ENCODE data around the gene CERK.

CERK gene

DNA sequence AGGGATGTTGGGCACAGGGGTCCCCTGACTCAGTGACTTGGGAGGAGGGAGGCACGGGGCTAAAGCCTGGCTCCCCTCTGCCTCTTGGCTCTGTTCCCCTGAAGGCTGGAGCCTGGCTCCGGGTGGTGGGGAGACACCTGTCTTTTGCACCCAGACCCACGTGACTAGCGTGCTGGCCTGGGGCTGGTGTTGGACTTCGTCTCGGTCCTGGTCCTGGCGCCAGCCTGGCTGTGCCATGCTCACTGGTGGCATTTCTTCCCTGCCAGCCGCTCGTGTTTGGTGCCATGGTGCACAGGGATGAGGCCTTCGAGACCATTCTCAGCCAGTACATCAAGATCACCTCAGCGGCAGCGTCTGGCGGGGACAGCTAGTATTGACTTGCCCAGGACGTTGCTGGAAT lies 61.2 kb downstream of the CERK start:
- DNase-seq = no peak

DNA sequence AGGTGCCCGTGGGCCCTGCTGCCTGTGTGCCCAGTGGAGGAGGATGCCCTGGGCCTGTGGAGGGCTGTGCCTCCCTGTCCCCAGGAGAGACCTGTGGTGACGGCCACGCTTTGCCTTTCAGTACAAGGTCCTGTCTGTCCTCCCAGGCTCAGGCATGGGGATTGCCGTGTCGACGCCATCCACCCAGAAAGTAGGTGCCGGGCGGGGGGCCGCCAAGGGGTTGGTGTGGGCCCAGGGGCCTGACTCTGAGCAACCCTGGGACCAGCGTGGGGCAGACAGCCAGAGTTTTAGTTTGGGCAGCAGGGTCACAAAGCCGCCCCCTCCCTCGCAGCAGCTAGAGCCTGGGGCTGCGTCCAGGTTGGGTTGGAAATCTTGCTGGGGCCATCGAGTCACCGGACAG lies 61.6 kb downstream of the CERK start:
- no peak for DNase-seq

DNA sequence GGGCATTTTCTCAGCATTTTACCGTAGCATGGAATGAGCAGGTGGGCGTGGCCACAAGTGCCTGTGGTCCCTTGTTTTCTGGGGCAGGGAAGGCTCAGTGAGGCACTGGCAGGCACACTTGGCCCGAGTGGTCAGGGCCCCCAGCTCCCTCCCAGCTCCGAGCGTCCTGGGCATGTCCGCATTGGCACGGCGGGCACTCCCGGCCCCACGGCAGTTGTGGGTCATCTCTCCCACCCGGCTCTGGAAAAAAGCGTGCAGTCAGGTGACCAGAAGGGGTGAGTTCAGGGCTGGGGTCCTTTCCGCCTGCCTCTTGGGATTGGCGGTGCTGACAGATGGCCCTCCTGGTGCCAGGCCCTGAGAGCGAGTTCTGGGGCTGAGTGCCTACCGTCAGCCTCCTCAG lies 62.1 kb downstream of the CERK start:
- no peak for DNase-seq

DNA sequence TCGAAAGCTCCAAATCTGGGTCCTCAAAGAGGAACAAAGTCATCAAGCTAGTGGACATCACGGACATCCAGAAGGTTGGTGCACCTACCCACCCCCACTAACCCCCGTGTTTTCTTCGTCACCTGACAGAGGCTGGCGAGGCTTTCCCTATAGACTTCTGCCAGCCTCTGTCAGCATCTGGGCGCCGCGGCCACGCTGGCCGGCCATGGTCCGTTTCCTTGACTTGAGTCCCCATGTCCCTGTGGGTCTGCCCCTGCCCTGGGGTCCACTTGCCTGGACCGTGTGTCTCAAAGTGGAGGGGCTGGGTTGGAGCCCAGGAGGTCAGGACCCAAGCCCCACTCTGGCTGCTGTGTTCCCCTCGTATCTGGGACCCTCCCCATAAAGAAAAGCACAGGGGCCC lies 62.6 kb downstream of the CERK start:
- no peak for DNase-seq

DNA sequence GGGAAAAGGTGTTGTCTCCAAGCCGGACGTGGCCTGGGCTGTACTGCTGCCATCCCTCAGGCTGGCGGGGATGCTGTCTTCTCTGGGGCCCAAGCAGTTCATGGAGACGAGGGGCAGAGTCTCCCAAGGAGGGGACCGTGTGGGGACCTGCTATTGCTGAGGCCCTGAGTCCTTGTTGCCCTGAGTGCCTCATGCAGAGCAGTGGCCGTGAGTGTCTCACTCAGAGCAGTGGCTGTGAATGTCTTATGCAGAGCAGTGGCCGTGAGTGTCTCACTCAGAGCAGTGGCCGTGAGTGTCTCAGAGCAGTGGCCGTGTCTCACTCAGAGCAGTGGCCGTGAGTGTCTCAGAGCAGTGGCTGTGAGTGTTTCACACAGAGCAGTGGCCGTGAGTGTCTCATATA lies 63.1 kb downstream of the CERK start:
- no peak for DNase-seq

DNA sequence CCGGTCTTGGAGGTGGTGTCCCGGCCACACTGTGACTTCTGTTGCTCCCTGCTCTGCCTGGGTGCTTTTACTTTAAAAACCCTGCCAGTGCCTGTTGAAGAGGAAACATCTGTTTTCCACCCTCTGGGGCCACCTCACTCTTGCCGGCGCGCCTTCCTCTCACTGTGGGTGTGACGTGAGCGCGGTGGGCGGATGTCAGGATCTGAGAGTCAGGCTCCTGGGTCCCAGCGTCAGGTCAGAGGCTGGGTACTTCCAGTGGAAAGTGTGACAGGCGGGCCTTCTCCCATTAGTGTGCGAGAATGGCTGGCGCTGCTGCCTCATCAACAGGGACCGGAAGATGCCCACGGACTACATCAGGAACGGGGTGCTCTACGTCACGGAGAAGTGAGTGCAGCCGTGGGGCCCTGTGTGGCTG lies 63.7 kb downstream of the CERK start:
- DNase-seq = peak; percentile 82

DNA sequence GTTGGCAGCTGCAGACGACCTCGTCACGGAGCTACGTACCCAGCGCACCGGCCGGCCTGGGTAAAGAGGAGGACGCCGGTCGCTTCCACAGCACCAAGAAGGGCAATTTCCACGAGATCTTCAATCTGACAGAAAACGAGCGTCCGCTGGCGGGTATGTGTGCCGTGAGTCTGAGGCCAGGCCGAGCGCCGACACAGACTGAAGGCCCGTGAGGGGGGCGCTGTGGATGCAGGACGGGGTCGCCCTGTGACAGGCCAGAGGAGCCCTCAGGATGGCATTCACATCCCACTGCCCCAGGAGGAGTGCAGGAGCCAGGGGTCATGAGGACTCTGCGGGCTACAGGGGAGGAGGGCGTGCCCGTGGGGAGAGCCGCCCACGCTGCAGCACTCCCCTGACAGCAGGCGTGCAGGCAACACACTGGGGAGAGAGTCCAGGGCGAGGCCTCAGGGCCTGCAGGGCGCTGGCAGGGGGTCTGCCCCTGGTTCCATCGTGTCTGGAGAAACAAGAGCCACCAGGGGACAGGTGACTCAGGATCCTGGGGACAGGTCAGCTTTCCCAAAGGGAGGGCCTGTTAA lies 64.3 kb downstream of the CERK start:
- no peak for DNase-seq

DNA sequence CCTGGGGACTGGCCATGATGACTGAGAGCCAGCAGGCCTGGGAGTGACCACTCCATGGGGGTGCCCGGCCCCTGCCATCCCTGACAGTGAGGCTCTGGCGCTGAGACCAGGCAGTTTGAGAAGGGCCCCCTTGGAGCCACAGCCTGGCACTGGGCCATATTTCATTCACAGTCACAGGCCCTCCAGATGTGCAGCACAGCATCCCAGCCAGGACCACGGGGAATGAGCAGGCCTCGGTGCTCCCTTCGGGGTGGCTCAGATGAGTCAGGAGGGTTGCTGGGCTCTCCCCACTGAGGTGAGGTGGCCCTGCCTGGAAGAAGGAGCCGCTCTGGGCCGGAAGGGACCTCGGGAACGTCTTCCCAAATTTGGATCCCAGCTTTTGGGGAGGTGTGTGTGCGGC lies 64.8 kb downstream of the CERK start:
- no peak for DNase-seq

DNA sequence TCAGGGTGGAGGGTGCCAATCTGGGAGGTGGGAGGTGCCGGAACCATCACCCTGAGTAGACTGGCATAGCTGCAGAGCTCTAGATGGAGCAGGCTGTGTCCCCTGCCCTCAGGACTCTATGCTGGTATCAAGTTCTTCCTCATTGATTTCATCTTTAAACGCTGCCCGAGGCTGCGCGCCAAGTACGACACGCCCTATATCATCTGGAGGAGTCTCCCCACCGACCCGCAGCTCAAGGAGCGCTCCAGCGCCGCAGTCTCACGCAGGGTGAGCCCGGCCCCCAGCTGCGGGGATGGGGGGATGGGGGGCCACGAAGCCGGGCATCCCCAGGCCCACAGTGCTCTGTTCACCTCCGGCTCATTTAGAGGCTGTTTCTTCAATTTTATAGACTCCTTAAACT lies 65.3 kb downstream of the CERK start:
- no peak for DNase-seq

DNA sequence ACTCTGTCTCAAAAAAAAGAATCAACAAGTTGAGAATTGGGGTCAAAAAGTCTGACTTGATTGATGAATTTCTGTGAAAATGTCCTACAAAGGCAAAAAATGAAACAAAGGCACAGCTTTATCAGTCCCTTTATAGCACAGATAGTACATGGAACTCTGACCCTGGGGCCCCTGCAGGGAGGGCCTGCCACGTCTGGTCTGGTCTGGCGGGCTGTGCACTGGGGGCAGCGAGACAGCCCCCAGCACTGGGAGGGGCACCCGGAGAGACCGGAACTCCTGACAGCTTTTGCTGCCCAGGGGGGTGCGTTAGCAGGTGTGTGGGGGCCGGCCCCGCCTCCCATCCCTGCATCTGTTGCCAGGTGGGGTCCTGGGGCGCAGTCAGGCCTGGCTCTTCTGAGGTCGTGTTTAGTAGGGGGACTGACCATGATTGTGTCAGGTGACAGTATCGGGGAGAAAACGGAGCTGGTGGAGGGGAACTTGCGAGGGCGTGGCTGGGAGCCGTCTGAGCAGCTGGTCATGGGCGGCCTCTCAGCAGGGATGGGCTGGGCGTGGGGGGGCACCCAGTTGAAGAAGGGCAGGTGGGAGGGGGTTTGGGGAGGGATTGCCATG lies 66.1 kb downstream of the CERK start:
- no peak for DNase-seq

DNA sequence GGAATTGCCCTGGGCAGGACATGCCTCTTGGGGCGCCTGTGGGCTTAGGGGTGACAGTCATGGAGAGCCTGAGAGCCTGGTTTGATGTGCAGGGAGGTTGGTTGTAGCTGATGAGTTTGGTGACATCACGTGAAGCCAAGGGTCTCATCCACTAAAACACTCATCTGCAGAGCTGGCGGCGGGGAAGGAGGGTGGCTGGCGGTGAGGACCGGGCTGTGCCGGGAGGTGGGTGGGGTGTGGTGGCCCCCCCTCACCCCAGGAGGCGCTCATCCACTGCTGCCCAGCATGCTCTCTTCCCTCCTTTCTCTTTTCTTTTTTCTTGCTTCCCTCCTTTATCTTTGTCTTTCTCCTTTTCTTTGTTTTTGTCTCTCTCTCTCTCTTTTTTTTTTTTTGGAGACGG lies 68.9 kb downstream of the CERK start:
- DNase-seq = no peak

DNA sequence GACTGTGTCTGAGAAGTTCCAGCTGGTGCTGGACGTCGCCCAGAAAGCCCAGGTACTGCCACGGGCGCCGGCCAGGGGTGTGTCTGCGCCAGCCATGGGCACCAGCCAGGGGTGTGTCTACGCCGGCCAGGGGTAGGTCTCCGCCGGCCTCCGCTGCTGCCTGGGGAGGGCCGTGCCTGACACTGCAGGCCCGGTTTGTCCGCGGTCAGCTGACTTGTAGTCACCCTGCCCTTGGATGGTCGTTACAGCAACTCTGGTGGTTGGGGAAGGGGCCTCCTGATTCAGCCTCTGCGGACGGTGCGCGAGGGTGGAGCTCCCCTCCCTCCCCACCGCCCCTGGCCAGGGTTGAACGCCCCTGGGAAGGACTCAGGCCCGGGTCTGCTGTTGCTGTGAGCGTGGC lies 69.9 kb downstream of the CERK start:
- DNase-seq = no peak

DNA sequence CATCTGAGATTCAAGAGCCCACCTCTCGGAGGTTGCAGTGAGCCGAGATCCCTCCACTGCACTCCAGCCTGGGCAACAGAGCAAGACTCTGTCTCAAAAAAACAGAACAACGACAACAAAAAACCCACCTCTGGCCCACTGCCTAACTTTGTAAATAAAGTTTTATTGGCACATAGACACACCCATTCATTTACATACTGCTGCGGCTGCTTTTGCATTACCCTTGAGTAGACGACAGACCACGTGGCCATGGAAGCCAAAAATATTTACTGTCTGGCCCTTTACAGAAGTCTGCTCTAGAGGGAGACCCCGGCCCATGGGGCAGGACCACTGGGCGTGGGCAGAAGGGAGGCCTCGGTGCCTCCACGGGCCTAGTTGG lies 70.8 kb downstream of the CERK start:
- DNase-seq = no peak

DNA sequence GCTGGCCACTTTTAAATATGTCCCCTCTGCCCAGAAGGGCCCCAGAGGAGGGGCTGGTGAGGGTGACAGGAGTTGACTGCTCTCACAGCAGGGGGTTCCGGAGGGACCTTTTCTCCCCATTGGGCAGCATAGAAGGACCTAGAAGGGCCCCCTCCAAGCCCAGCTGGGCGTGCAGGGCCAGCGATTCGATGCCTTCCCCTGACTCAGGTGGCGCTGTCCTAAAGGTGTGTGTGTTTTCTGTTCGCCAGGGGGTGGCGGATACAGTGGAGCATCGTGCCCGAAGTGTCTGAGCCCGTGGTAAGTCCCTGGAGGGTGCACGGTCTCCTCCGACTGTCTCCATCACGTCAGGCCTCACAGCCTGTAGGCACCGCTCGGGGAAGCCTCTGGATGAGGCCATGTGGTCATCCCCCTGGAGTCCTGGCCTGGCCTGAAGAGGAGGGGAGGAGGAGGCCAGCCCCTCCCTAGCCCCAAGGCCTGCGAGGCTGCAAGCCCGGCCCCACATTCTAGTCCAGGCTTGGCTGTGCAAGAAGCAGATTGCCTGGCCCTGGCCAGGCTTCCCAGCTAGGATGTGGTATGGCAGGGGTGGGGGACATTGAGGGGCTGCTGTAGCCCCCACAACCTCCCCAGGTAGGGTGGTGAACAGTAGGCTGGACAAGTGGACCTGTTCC lies 71.3 kb downstream of the CERK start:
- no peak for DNase-seq

DNA sequence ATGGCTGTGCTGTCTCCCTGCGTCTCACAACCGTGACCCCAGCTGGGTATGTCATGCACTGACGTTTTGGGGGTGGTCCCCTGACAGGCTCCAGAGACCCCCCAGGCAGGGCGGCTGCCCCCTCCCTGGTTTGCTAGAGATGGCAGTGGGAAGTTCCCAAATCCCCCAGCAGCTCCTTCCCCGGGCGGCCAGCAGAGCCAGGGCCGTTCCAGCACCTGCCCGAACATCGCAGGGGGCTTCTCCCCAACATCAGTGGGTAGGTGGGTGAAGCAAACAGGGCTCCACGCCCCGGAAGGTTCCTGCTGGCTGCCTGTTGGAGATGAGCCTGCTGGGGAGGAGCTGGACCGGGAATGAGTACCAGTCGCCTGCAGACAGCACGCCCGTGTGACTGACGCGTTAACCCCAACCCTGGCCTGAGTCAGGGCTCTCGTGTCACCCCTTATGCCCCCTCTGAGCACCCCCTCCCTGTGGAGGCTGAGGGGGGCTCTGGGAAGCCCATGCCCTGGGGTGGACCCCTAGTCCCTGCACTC lies 72.2 kb downstream of the CERK start:
- DNase-seq = no peak

DNA sequence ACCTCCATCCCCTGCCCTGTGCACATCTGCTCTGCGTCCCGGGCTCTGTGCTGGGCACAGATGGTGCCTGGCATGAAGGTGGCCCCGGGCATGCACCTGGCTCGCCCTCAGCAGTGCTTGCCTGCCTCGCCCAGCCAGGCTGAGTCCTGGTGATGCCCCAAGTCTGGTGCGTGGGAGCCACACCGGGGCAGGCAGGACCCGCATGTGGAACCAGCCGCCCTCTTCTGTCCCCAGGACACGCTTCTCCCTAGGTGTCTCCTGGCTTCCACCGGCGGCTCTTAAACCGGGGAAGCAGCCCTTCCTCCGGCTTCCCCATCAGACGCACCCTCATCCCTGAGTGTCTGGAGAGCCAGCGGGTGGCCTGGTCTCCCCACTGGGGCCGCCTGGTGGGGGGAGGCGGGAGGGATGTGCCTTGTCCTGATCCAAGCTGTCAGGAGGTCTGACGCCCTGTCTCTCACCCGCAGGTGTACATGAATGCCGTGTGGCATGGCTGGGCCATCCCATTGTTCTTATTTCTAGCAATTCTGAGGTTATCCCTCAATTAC lies 72.8 kb downstream of the CERK start:
- no peak for DNase-seq

DNA sequence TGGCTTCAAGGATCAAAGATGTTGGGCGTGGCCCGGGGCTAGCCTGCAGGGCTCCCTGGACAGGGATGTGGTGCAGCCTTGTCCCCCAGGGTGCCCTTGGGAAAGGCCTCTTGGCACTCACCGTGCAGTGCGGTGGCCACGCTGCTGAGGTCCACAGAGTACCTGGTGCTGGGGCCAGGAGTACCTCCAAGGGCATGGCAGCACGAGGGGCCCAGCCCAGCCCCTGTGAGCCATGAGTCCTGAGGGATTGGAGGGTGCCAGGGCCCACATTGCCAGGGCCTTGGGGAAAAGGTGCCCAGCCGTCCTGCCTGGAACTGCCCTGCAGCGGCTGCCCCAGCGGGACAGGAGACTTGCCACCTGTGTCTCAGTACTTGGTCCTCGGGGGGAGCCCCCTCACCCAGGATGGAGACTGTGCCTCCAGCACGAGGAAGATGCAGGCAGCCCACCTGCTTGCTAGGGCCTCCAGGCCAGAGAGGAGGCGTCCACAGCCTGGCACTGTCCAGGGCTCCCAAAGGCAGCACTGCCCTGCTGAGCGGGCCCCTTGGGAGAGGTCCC lies 73.7 kb downstream of the CERK start:
- DNase-seq = no peak

DNA sequence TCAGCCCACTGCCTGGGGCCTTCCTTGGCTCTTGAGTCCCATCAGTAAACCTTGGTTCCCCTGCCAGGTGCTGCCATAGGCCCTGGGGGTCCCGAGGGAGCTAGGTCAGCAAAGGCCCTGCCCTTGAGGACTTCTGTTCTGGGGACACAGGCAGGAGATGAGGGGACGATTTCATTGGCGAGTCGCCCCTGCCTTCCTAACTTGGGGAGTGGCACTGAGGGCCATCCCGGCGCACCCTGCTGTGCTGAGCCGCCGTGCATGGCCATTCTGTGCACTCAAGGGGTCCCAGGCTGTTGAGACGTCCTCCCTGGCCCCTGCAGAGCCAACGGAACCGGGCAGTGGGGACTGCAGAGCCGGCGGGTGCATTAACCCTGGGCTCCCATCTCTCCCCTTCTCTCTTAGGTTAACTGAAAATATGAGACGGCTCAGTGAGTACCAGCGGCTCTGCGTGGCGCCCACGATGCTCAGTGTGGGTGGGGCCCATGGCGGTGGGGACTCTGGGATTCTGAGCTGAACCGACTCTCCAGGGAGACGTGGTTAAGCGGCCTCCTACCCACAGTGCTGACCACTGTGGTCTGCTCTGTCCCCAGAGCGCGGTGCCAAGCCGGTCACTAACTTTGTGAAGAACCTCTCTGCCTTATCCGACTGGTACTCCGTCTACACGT lies 74.5 kb downstream of the CERK start:
- DNase-seq = no peak

DNA sequence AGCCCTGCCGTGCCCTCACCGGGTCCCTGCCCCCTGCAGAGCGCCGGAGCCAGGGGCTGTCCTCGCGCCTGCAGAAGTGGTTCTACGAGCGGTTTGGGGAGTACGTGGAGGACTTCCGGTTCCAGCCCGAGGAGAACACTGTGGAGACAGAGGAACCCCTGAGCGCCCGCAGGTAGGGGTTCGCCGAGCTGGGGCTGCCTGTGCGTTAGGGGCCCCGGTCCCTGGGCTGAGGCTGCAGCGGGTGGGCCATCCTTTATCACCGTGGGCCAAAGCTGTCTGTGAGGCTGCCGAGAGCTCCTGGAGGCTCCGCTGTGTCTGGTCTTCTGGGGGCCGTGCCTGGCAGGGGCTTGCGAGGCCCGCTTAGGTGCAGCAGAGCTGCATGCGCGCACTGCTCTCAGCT lies 75.1 kb downstream of the CERK start:
- DNase-seq = no peak

DNA sequence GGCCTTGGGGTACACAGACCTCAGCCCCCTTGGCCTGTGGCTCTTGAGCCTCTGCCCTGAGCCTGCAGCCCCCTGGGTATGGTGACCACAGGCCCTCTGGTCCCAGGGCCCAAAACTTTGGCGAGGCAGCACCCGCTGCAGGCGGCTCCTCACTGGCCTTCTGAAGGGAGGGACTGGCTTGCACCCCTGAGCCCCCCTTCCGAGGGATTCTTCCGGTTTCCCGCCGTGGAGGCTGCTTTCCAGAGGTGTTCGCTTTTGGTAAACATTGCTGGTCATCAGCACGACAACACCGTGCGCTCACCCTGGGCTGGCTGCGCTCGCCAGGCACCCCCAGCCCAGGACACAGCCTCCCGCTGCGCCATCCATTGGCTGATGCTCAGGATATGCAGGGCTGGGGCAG lies 75.8 kb downstream of the CERK start:
- no peak for DNase-seq

DNA sequence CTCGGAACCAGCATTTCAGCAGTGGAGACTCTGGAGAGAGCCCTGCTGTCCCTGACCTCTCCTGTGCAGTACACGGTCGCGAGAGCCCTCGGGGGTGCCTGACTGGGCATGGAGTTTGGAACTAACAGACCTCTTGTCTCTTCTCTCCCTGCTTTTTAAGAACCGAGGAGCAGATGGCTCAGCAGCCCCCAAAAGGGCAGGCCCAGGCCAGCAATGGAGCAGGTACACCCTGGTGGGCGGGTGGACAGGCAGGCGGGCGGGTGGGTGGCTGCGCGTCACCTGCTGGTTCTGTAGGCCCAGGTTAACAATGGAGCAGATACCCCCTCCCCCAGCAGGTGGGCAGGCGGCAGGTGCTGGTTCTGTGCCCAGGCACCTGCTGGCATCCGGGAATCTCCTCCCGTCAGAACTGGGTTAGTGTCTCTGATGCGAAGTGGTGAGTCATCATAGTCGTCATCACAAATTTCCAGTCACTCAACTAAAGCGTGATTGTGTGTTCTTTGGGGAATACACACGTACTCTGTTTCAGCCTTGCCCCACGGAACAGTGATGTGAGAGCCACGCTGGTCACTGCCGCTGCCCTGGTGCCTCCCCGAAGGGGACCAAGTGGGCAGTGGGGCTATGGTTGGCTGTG lies 76.7 kb downstream of the CERK start:
- no peak for DNase-seq

DNA sequence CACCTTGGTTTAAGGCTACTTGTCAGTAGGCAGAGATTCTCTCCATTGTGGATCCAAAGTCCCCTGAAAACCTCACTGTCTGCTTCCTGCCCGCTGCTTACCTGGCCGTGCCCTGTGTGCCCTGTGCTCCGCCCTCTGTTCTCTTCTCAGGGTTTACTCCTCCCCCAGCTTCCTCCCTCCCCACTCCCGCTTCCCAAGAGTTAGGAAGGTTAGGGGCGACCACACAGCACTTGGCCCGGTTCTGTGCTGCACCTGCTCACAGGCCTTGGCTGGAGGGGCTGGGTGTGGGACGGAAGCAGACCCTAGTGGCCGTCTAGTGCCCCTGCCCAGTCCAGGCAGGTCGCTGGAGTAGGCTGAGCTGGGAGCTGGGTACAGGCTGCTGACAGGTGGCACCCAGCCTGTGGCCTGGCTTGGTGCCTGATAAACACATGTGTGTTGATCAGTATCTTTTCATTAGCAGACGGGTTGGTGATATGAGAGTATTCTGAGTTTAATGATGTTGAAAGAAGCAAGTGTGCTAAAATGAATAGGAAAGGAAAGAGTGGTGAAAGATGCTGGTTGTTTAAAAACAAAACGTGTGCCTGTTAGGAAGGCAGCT lies 77.3 kb downstream of the CERK start:
- DNase-seq = no peak

DNA sequence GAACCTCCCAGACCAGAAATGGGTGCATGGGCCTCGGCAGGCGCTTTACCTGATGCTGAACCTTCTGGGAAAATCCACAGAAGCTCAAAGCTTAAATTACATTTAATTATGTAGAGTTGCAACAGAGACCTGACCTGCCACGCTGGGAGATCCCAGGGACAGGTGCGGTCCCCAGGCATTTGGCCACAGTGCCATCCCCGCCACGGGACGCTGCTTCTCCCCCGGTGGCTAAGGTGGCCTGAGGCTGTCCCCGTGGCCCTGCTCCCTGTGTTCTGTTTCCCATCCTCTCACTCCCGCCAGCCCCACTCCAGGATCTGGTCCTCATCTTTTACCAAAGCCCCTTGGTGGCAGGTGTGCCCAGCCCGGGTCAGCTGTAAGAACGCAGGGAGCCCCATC lies 78.3 kb downstream of the CERK start:
- DNase-seq = no peak
